ENCODE data around the gene RLBP1.

DNA sequence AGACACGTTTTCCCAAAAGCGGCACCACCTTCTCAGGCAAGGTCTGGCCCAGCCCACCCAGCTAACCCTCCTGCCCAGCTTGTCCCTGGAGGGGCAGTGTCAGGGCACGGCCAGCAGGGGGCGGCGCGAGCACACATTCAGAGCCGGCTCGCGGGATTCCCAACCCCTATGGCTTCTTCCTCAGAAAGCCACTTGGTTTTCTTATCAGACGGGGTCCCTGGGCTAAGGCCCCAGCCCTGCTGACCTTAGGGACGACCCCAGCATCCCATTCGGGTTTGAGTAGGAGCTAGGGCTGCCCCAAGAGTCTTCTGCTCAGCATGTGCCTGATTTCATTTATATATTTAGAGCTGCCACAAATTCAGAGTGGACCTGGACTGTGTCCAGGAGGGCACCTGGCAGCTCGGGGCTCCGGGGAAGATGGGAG is 14.5 kb downstream of the RLBP1 start:
- TF ChIP-seq, protein P1, sequence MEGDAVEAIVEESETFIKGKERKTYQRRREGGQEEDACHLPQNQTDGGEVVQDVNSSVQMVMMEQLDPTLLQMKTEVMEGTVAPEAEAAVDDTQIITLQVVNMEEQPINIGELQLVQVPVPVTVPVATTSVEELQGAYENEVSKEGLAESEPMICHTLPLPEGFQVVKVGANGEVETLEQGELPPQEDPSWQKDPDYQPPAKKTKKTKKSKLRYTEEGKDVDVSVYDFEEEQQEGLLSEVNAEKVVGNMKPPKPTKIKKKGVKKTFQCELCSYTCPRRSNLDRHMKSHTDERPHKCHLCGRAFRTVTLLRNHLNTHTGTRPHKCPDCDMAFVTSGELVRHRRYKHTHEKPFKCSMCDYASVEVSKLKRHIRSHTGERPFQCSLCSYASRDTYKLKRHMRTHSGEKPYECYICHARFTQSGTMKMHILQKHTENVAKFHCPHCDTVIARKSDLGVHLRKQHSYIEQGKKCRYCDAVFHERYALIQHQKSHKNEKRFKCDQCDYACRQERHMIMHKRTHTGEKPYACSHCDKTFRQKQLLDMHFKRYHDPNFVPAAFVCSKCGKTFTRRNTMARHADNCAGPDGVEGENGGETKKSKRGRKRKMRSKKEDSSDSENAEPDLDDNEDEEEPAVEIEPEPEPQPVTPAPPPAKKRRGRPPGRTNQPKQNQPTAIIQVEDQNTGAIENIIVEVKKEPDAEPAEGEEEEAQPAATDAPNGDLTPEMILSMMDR (IDR thresholded peaks at IDR 0.05), result peak; percentile 89 to 99 (median 93)
- no peak for TF ChIP-seq POLR2A (IDR thresholded peaks at IDR 0.05)

Data from upper lobe of left lung (tissue), 4 donors.